Endothelial cell (in vitro differentiated cells): ENCODE measurements around the gene OSBPL2. TPM values are rescaled to one million over a fixed set of nuclear protein-coding genes. Genes with fewer than 3 reads are reported as not detected.

Source experiments
- DNase-seq: peaks from one replicate; pipeline ENCODE4 v3.0.0; 2021; ENCODE audit warnings: low spot score
- H3K27ac Mint-ChIP-seq: one replicate; pipeline ENCODE4 v1.8.0; 2021; ENCODE audit warnings: mixed read lengths, inconsistent platforms; ENCODE audit not compliant: unreplicated experiment
- H3K27me3 Mint-ChIP-seq: one replicate; pipeline ENCODE4 v1.8.0; 2021; ENCODE audit warnings: mild to moderate bottlenecking, moderate library complexity, mixed read lengths, inconsistent platforms; ENCODE audit not compliant: unreplicated experiment
- H3K36me3 Mint-ChIP-seq: one replicate; pipeline ENCODE4 v1.8.0; 2021; ENCODE audit warnings: mild to moderate bottlenecking, low read depth, mixed read lengths, inconsistent platforms; ENCODE audit not compliant: unreplicated experiment
- H3K4me1 Mint-ChIP-seq: one replicate; pipeline ENCODE4 v1.8.0; 2021; ENCODE audit warnings: mild to moderate bottlenecking, mixed read lengths, inconsistent platforms; ENCODE audit not compliant: unreplicated experiment
- H3K4me3 Mint-ChIP-seq: one replicate; pipeline ENCODE4 v1.8.0; 2021; ENCODE audit warnings: mild to moderate bottlenecking, mixed read lengths, inconsistent platforms; ENCODE audit not compliant: unreplicated experiment
- H3K9me3 Mint-ChIP-seq: one replicate; pipeline ENCODE4 v1.8.0; 2021; ENCODE audit warnings: mixed read lengths, inconsistent platforms; ENCODE audit not compliant: unreplicated experiment
- total RNA-seq: library from RNA; stranded (reverse); fragmentation: NEBNext Ultra II Directional; extraction: Animal tissue kit (Norgen Biotek cat#: 25700); gene quantifications from one replicate; pipeline ENCODE4 v1.2.1, GENCODE V29; 2021; ENCODE audit not compliant: unreplicated experiment
- TF ChIP-seq, protein P1 (sequence below): fragments of 200-600 bp; sonication (generic); IDR thresholded peaks from one replicate; pipeline ENCODE4 v1.5.0; 2021; ENCODE audit warnings: antibody characterized with exemption; ENCODE audit not compliant: unreplicated experiment

OSBPL2 gene
- total RNA-seq, 1 donor from 2014 or later = 39.5 TPM

DNA sequence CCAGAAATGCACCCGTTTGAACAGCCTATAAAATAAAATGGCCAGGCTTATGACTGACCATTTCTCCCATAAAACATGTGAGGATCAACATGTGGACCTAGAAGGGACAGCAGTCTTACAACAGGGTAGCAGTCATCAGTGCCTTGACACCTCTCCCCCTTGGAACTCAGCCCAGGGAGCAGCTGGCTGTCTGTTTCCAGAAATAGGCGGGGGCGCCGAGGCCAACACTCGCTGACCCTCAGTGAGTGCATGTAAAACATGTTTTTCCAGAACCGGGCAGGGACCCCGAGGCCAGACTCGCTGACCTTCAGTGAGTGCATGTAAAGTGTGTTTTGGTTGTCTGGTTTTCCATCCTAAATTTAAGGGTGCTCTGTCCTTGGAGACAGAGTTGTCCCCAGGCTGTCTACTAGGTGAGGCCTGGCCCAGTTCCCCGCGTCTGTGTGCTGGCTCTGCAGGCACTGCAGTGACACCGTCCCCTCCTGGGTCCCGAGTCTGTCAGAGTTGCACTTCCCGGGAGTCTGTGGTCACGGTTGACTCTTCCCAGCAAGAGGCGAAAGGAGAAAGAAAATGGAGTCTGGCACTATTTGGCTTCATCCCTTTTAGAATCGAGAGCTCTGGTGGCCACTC lies 44.7 kb downstream of the OSBPL2 start:
- H3K9me3 Mint-ChIP-seq = no peaks in the 10 kb centered on the region
- H3K4me1 Mint-ChIP-seq = peaks cover 13% of the 10 kb centered on the region
- no peak for DNase-seq
- H3K27me3 Mint-ChIP-seq = peaks cover 5% of the 10 kb centered on the region
- TF ChIP-seq, protein P1, sequence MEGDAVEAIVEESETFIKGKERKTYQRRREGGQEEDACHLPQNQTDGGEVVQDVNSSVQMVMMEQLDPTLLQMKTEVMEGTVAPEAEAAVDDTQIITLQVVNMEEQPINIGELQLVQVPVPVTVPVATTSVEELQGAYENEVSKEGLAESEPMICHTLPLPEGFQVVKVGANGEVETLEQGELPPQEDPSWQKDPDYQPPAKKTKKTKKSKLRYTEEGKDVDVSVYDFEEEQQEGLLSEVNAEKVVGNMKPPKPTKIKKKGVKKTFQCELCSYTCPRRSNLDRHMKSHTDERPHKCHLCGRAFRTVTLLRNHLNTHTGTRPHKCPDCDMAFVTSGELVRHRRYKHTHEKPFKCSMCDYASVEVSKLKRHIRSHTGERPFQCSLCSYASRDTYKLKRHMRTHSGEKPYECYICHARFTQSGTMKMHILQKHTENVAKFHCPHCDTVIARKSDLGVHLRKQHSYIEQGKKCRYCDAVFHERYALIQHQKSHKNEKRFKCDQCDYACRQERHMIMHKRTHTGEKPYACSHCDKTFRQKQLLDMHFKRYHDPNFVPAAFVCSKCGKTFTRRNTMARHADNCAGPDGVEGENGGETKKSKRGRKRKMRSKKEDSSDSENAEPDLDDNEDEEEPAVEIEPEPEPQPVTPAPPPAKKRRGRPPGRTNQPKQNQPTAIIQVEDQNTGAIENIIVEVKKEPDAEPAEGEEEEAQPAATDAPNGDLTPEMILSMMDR = no peak
- no peak overlapping the region for H3K4me3 Mint-ChIP-seq
- H3K27ac Mint-ChIP-seq = no peak overlapping the region
- peaks cover 49% of the 10 kb centered on the region for H3K36me3 Mint-ChIP-seq

DNA sequence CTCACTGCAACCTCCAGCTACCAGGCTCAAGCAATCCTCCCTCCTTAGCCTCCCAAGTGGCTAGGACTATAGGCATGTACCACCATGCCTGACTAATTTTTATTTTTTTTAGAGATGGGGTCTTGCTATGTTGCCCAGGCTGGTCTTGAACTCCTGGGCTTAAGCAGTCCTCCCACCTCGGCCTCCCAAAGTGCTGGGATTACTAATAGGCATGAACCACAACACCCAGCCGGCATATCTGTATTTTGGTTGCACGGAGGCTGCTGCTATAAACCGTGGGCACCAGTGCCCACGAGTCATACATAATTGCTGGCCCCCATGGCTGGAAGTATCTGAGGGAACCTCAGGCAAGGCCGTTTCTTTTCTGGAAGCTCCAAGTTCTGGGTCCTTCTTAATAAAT lies 46.1 kb downstream of the OSBPL2 start:
- Mint-ChIP-seq H3K36me3 (peaks cover 38% of the 10 kb centered on the region), H3K27ac (peak overlapping the region; percentile 97), H3K9me3 (no peaks in the 10 kb centered on the region), H3K27me3 (peaks cover 7% of the 10 kb centered on the region), H3K4me3 (no peak overlapping the region), H3K4me1 (peaks cover 13% of the 10 kb centered on the region)
- TF ChIP-seq, protein P1 = no peak
- no peak for DNase-seq

DNA sequence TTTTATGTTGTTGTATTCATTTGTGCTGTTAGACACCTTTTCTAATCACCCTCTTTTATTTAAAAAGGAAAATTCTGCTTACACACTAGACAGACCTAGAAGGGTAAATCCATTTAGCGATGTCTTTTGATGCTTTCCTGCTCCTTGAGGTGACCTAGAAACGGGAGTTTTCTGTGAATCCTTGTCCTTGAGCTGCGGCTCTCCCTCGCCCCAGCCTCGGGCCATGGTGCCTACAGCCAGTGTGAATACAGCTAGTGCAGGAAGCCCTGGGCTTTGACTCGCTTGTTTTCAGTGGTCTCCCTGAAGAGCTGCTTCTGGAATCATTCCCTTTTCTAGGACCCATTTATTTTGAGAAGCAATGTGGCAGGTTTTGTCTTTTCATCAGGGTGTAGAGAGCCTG lies 46.8 kb downstream of the OSBPL2 start:
- no peak for DNase-seq
- H3K36me3 Mint-ChIP-seq = peaks cover 36% of the 10 kb centered on the region
- H3K4me1 Mint-ChIP-seq = peaks cover 13% of the 10 kb centered on the region
- TF ChIP-seq, protein P1 = no peak
- no peaks in the 10 kb centered on the region for H3K9me3 Mint-ChIP-seq
- no peak overlapping the region for H3K4me3 Mint-ChIP-seq
- H3K27ac Mint-ChIP-seq = peak overlapping the region; percentile 97
- peaks cover 7% of the 10 kb centered on the region for H3K27me3 Mint-ChIP-seq

DNA sequence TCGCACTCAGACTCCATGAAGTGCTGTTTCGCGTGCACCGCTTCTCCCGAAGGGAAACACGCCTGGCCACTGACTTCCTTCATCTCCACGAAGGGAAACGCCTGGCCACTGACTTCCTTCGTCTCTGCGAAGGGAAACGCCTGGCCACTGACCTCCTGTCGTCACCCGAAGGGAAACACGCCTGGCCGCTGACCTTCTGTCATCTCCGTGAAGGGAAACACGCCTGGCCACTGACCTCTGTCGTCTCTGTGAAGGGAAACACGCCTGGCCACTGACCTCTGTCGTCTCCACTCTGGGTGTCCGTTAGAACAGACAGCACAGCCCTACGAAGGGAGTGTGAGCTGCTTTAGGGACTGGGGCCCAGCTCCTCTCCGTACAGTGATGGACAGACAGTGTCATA lies 47.4 kb downstream of the OSBPL2 start:
- TF ChIP-seq, protein P1 = no peak
- Mint-ChIP-seq H3K9me3 (no peaks in the 10 kb centered on the region), H3K4me3 (no peak overlapping the region), H3K27ac (peak overlapping the region; percentile 97), H3K4me1 (peaks cover 13% of the 10 kb centered on the region), H3K27me3 (peaks cover 7% of the 10 kb centered on the region), H3K36me3 (peaks cover 30% of the 10 kb centered on the region)
- peak; percentile 71 for DNase-seq

DNA sequence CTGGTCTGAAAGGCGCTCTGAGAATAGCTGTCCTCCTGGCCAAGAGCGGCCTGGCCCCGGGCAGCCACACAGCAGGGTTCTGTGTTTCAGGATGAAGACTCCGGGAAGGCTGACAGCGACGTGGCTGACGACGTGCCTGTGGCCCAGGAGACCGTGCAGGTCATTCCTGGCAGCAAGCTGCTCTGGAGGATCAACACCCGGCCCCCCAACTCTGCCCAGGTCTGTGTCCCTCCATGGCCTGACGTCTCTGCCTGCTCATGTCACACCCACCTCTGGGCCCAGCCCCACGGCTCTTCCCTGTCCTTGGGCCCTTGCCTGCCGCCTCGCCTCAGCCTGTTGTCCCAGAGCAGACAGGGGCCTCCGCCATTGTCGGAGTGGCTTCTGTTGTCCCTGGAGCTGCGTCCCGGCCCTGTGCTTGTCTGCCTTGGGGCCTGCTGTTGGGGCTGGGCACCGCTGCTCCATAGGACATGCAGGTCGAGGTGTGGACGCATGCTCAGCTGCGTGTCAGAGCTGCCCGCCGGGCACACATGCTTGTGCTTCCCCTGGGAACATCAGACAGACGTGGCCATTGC lies 48.3 kb downstream of the OSBPL2 start:
- H3K4me1 Mint-ChIP-seq = peaks cover 13% of the 10 kb centered on the region
- no peak for DNase-seq
- peak overlapping the region; percentile 97 for H3K27ac Mint-ChIP-seq
- peaks cover 29% of the 10 kb centered on the region for H3K36me3 Mint-ChIP-seq
- TF ChIP-seq, protein P1 = no peak
- H3K9me3 Mint-ChIP-seq = no peaks in the 10 kb centered on the region
- H3K27me3 Mint-ChIP-seq = peaks cover 8% of the 10 kb centered on the region
- H3K4me3 Mint-ChIP-seq = no peak overlapping the region
